Measurements from ENCODE around the gene BPIFB3. TPM values are rescaled to one million over a fixed set of nuclear protein-coding genes. Genes with fewer than 3 reads are reported as not detected.
"Not testable (repeated sequence)": the region's sequence is repeated elsewhere in the genome, so short reads cannot be mapped to it uniquely, and the experiment has no call there.

BPIFB3 gene
- total RNA-seq, 1 experiment from 2014 or later = not detected

- DNase-seq (ENCODE audit: low spot score) = no peak
- in situ Hi-C loops (cut with HindIII; ENCODE audit: low sequenced_read_pairs) = no loop called here
Measured at GRCh38 chr20:33026779-33027759, 26.6 kb upstream of the BPIFB3 start.

- no peak for DNase-seq (ENCODE audit: low spot score)
- in situ Hi-C loops (cut with HindIII; ENCODE audit: low sequenced_read_pairs) = no loop called here
Measured at GRCh38 chr20:33027769-33028751, 25.6 kb upstream of the BPIFB3 start.

- in situ Hi-C loops (cut with HindIII; ENCODE audit: low sequenced_read_pairs) = no loop called here
- no peak for DNase-seq (ENCODE audit: low spot score)
Measured at GRCh38 chr20:33028875-33029274, 24.8 kb upstream of the BPIFB3 start.

- in situ Hi-C loops (cut with HindIII; ENCODE audit: low sequenced_read_pairs) = no loop called here
- no peak for DNase-seq (ENCODE audit: low spot score)
Measured at GRCh38 chr20:33030076-33030475, 23.6 kb upstream of the BPIFB3 start.

- in situ Hi-C loops (cut with HindIII; ENCODE audit: low sequenced_read_pairs) = no loop called here
- DNase-seq (ENCODE audit: low spot score) = no peak
Measured at GRCh38 chr20:33030569-33030968, 23.1 kb upstream of the BPIFB3 start.

- DNase-seq (ENCODE audit: low spot score) = no peak
- in situ Hi-C loops (cut with HindIII; ENCODE audit: low sequenced_read_pairs) = no loop called here
Measured at GRCh38 chr20:33031531-33031930, 22.2 kb upstream of the BPIFB3 start, which contains the start of gene BPIFB6. Gene BPIFB6 (plus strand): TSS chr20:33031648. CDS start chr20:33031648, 0 bp downstream.

- no peak for DNase-seq (ENCODE audit: low spot score)
- in situ Hi-C loops (cut with HindIII; ENCODE audit: low sequenced_read_pairs) = no loop called here
Measured at GRCh38 chr20:33032555-33032954, 21.1 kb upstream of the BPIFB3 start.

GRCh38 chr20:33033381-33033780, 20.3 kb upstream of the BPIFB3 start:
- DNase-seq (ENCODE audit: low spot score) = no peak
- in situ Hi-C loops (cut with HindIII; ENCODE audit: low sequenced_read_pairs) = no loop called here

GRCh38 chr20:33034115-33034514, 19.6 kb upstream of the BPIFB3 start:
- DNase-seq (ENCODE audit: low spot score) = no peak
- in situ Hi-C loops (cut with HindIII; ENCODE audit: low sequenced_read_pairs) = no loop called here

GRCh38 chr20:33034901-33035492, 18.7 kb upstream of the BPIFB3 start:
- no peak for DNase-seq (ENCODE audit: low spot score)
- in situ Hi-C loops (cut with HindIII; ENCODE audit: low sequenced_read_pairs) = no loop called here

GRCh38 chr20:33037456-33037855, 16.2 kb upstream of the BPIFB3 start:
- in situ Hi-C loops (cut with HindIII; ENCODE audit: low sequenced_read_pairs) = no loop called here
- no peak for DNase-seq (ENCODE audit: low spot score)

- no peak for DNase-seq (ENCODE audit: low spot score)
- in situ Hi-C loops (cut with HindIII; ENCODE audit: low sequenced_read_pairs) = no loop called here
Measured at GRCh38 chr20:33038243-33038642, 15.5 kb upstream of the BPIFB3 start.

GRCh38 chr20:33042430-33042829, 11.3 kb upstream of the BPIFB3 start:
- DNase-seq (ENCODE audit: low spot score) = no peak
- in situ Hi-C loops (cut with HindIII; ENCODE audit: low sequenced_read_pairs) = no loop called here

- DNase-seq (ENCODE audit: low spot score) = no peak
- in situ Hi-C loops (cut with HindIII; ENCODE audit: low sequenced_read_pairs) = no loop called here
Measured at GRCh38 chr20:33042983-33043730, 10.5 kb upstream of the BPIFB3 start.

- in situ Hi-C loops (cut with HindIII; ENCODE audit: low sequenced_read_pairs) = no loop called here
- DNase-seq (ENCODE audit: low spot score) = no peak
Measured at GRCh38 chr20:33043731-33044181, 9.9 kb upstream of the BPIFB3 start.

GRCh38 chr20:33045129-33045721, 8.5 kb upstream of the BPIFB3 start:
- in situ Hi-C loops (cut with HindIII; ENCODE audit: low sequenced_read_pairs); DNase-seq (ENCODE audit: low spot score): not testable (repeated sequence)

GRCh38 chr20:33046412-33046811, 7.3 kb upstream of the BPIFB3 start:
- in situ Hi-C loops (cut with HindIII; ENCODE audit: low sequenced_read_pairs) = no loop called here
- DNase-seq (ENCODE audit: low spot score) = no peak

- DNase-seq (ENCODE audit: low spot score) = no peak
- in situ Hi-C loops (cut with HindIII; ENCODE audit: low sequenced_read_pairs) = no loop called here
Measured at GRCh38 chr20:33051333-33051732, 2.4 kb upstream of the BPIFB3 start.

Measured in G401 (cell line).